Tibial artery (tissue), 4 donors: ENCODE measurements around the gene CLK4.
A peak's percentile ranks its signal among the peaks of the same experiment; 100 is the strongest.

Experiments used
- DNase-seq, 2 donors: peaks; one replicate each; pipeline ENCODE4 v3.0.0-alpha.2; 2019
- H3K27ac ChIP-seq, 2 donors: fragments of 200-600 bp; sonication (generic) in 1 of 2; 1 replicate in 1 of 2; 2 replicates in 1 of 2; pipeline ENCODE4 v1.5.1; 2018 to 2019; ENCODE audit warnings: mild to moderate bottlenecking in 1 of 2
- H3K27me3 ChIP-seq, 2 donors: fragments of 200-600 bp; sonication (generic) in 1 of 2; one replicate each; pipeline versions ENCODE4 v1.5.1 to v1.6.0; 2016 to 2019
- H3K36me3 ChIP-seq, 3 donors: fragments of 200-600 bp; sonication (generic) in 2 of 3; one replicate each; pipeline ENCODE4 v1.5.1; 2016 to 2019; ENCODE audit warnings: mild to moderate bottlenecking in 2 of 3
- H3K4me1 ChIP-seq, 4 donors: fragments of 200-600 bp; sonication (generic) in 2 of 4; 1 replicate in 3 of 4; 2 replicates in 1 of 4; pipeline ENCODE4 v1.5.1; 2016 to 2019
- H3K4me3 ChIP-seq, 2 donors: fragments of 200-600 bp; sonication (generic) in 1 of 2; 1 replicate in 1 of 2; 2 replicates in 1 of 2; pipeline ENCODE4 v1.5.1; 2018 to 2019; ENCODE audit warnings: mild to moderate bottlenecking in 2 of 2
- H3K9me3 ChIP-seq, 3 donors: fragments of 200-600 bp; sonication (generic) in 1 of 3; one replicate each; pipeline ENCODE4 v1.5.1; 2016 to 2019
- intact Hi-C: fragments of 100-400 bp; cut with DNase I; formaldehyde crosslinking; loops from one replicate; pipeline ENCODE4 v1.15.0; 2023; ENCODE audit warnings: low total_unique reads
- TF ChIP-seq, protein P1 (sequence below), 2 experiments: fragments of 200-600 bp in 1 of 2; fragments of 450-650 bp in 1 of 2; IDR thresholded peaks; one replicate each; pipeline ENCODE4 v1.5.1; 2017 to 2019; ENCODE audit warnings: antibody characterized with exemption in 2 of 2, mild to moderate bottlenecking in 1 of 2, moderate library complexity in 1 of 2

Gene CLK4

DNA sequence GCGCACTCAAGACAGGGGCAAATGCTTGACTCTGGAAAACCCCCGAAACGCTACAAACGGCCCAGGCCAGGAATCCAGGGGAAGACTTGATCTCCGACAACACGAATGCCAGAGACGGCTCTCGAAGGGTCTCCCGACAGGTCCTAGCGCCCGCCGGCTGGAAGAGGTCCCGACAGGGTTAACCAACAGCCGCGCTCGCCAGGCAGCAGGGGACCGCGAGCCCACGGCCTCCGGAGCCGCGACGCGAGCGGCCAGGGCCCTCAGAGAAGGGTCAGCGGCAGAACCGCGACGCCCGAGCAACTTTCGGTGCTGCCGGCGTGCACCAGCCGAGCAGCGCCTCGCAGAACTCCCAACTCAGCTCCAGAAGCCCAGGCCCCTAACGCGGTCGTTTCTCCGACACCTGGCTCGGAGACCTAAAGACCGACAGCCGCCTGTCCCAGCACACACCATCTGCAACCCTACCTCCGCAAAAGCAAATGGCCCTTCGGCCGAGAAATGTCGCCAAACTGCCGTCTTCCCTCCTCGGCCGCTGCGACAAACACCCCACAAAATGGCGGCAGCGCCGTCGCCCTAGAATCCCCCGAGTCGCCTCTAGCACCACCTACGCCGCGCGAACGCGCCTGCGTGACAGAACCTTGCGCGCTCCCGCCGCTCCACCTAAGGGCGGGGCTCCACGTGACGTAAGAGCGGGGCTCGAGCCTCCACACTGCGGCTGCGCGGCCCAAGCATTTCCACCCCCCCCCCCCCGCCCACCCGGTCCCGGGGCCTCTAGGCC, at the start of gene CLK4:
TSS of gene CLK4 (minus strand) at position 567 of the 775 bp plus-strand sequence. CDS start 3,634 bp downstream, outside the sequence.
- H3K36me3 ChIP-seq, result peaks cover 14 to 15% (median 15%) of the 10 kb centered on the region in 3 donors
- peaks cover 0 to 40% (median 20%) of the 10 kb centered on the region in 4 donors for H3K4me1 ChIP-seq
- H3K27me3 ChIP-seq, result no peaks in the 10 kb centered on the region
- H3K4me3 ChIP-seq, result peak within 1 kb of the TSS; percentile 73 to 80
- TF ChIP-seq, protein P1, sequence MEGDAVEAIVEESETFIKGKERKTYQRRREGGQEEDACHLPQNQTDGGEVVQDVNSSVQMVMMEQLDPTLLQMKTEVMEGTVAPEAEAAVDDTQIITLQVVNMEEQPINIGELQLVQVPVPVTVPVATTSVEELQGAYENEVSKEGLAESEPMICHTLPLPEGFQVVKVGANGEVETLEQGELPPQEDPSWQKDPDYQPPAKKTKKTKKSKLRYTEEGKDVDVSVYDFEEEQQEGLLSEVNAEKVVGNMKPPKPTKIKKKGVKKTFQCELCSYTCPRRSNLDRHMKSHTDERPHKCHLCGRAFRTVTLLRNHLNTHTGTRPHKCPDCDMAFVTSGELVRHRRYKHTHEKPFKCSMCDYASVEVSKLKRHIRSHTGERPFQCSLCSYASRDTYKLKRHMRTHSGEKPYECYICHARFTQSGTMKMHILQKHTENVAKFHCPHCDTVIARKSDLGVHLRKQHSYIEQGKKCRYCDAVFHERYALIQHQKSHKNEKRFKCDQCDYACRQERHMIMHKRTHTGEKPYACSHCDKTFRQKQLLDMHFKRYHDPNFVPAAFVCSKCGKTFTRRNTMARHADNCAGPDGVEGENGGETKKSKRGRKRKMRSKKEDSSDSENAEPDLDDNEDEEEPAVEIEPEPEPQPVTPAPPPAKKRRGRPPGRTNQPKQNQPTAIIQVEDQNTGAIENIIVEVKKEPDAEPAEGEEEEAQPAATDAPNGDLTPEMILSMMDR (IDR thresholded peaks at IDR 0.05), result peak in 1 of 2 experiments; percentile 17
- H3K27ac ChIP-seq, result peak within 1 kb of the TSS; percentile 89 to 97
- H3K9me3 ChIP-seq, result no peaks in the 10 kb centered on the region
- intact Hi-C loops, result loop anchor here (10.0 kb wide), 1 partner anchor 98 kb away; no protein-coding TSS in a partner anchor
- peak; percentile 95 to 97 for DNase-seq

DNA sequence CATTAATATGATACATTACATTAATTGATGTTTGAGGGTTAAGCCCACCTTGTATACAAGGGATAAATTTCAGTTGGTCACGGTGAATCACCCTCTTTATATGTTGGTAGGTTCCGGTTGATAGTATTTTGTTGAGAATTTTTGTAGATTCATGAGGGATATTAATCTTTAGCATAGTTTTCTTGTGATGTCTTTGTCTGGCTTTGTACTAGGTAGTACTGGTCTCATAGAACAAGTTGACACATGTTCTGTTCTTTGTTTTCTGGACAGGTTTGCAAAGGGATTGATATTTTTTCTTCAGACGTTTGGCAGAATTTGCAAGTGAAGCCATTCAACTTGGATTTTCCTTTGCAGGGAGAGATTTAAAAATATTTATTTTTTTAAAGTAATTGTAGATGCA, 49.1 kb upstream of the CLK4 start:
- H3K9me3 ChIP-seq, result no peaks in the 10 kb centered on the region
- no peaks in the 10 kb centered on the region for H3K27me3 ChIP-seq
- H3K36me3 ChIP-seq, result no peaks in the 10 kb centered on the region
- no peaks in the 10 kb centered on the region for H3K4me1 ChIP-seq
- TF ChIP-seq, protein P1 (IDR thresholded peaks at IDR 0.05), result no peak
- H3K4me3 ChIP-seq, result no peak overlapping the region
- DNase-seq, result no peak
- no peak overlapping the region for H3K27ac ChIP-seq
- intact Hi-C loops, result no loop called here

DNA sequence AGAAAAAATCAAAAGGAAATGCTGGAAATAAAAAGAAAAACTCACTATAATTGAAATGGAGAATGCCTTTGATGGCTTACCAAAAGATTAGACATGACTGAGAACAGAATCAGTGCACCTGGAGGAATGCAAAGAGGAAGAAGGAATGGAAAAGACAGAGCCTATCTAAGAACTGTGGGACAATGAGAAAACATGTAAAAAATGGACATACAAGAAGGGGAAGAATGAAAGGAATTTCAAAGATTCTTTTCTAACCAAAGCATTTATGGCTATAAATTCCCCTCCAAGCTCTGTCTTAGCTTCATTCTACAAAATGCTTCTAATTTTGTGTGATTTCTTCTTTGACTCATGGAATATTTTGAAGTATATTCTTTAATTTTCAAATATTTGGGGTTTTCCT, 47.5 kb upstream of the CLK4 start:
- H3K4me3 ChIP-seq, result no peak overlapping the region
- H3K4me1 ChIP-seq, result no peaks in the 10 kb centered on the region
- no peak overlapping the region for H3K27ac ChIP-seq
- no peaks in the 10 kb centered on the region for H3K36me3 ChIP-seq
- TF ChIP-seq, protein P1 (IDR thresholded peaks at IDR 0.05), result no peak
- no peaks in the 10 kb centered on the region for H3K9me3 ChIP-seq
- H3K27me3 ChIP-seq, result no peaks in the 10 kb centered on the region
- no peak for DNase-seq
- intact Hi-C loops, result no loop called here

DNA sequence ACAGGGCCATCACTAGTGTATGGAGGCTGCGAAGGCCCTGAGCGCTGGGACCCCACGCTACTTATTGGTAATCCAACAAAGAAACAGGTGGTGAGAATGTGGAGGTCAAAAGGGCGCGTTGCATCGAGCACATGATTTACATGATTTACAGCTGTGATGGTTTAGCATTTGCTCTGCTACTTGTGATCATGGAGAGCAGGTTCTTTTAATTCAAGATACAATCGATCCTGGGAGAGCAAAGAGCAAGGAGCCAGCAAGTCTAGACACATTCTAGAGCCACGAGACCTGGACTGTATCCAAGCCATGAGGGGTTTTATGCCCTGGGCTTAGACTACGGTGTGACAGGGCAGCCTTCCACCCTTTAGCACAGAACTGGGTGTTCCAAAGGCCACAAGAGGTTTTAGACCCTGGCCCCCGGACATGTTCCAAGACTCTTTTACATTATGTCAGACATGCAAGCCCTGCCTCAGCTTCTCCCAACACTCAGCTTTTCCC, 47.0 kb upstream of the CLK4 start:
- no peak overlapping the region for H3K27ac ChIP-seq
- H3K27me3 ChIP-seq, result no peaks in the 10 kb centered on the region

DNA sequence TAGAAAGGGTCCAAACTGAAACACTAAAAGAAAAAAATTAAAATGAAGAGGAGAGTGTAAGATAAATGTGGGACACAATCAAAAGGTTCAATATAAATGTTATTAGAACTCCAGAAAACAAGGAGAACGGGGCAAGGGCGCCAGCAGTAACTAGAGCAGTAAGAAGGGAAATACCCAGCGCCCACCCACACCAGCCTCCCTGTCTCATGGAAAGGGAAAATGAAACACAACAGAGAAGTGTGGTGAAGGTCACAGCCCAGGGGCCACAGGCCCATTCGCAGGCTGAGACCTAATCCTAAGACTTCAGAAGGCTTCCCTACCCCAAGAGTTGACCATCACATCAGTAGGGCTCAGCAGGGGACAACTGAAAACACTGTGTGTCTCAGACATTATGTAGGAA, 45.8 kb upstream of the CLK4 start:
- intact Hi-C loops, result no loop called here
- no peak overlapping the region for H3K27ac ChIP-seq
- H3K4me3 ChIP-seq, result no peak overlapping the region
- no peaks in the 10 kb centered on the region for H3K36me3 ChIP-seq
- peaks cover 0 to 2% of the 10 kb centered on the region in 2 donors for H3K27me3 ChIP-seq
- TF ChIP-seq, protein P1 (IDR thresholded peaks at IDR 0.05), result no peak
- peaks cover 0 to 3% (median 0%) of the 10 kb centered on the region in 3 donors for H3K9me3 ChIP-seq
- H3K4me1 ChIP-seq, result no peaks in the 10 kb centered on the region
- DNase-seq, result no peak

More for the DNA sequence above, 47.0 kb upstream of the CLK4 start:
- TF ChIP-seq, protein P1 (IDR thresholded peaks at IDR 0.05), result no peak
- H3K4me3 ChIP-seq, result no peak overlapping the region
- no peak for DNase-seq
- intact Hi-C loops, result no loop called here
- H3K4me1 ChIP-seq, result no peaks in the 10 kb centered on the region
- H3K36me3 ChIP-seq, result no peaks in the 10 kb centered on the region
- H3K9me3 ChIP-seq, result no peaks in the 10 kb centered on the region
